Measurements from ENCODE around the gene ZFYVE27.

The ZFYVE27 gene

DNA sequence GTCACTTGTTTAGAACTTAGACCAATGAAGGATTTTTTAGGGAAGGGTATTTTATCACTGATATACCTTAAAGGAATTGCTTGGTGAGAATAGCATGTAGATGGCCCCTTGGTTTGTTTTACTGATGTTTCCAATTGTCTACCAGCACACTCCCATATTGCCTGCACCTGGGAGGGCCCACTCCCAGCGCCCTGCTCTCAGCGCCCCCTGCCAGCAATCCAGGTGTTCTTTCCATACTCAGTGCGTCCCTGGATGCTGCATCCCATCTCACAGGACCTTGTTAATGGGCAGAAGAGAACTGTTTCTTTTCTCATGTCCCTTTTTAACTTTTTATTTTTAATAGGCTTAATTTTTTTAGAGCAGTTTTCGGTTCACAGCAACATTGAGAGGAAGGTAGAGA, 59.0 kb downstream of the ZFYVE27 start:
- no peak for DNase-seq

DNA sequence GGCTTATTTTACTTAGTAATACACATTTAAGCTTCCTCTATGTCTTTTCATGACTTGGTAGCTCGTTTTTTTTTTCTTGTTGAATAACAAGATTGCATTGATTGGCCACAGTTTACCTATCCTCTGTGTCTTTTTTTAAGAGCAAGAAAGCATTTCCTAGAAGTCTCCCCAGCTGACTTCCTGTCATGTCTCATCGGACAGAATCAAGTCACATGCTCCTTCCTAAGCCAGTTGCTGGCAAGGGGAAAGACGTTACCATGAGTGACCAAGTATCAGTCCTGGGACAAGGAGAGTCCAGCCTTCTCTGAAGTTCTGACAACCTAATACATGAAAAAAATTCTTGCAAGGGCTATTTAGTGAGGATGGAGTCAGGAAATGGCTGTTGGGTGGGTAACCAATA, 59.7 kb downstream of the ZFYVE27 start:
- no peak for DNase-seq

DNA sequence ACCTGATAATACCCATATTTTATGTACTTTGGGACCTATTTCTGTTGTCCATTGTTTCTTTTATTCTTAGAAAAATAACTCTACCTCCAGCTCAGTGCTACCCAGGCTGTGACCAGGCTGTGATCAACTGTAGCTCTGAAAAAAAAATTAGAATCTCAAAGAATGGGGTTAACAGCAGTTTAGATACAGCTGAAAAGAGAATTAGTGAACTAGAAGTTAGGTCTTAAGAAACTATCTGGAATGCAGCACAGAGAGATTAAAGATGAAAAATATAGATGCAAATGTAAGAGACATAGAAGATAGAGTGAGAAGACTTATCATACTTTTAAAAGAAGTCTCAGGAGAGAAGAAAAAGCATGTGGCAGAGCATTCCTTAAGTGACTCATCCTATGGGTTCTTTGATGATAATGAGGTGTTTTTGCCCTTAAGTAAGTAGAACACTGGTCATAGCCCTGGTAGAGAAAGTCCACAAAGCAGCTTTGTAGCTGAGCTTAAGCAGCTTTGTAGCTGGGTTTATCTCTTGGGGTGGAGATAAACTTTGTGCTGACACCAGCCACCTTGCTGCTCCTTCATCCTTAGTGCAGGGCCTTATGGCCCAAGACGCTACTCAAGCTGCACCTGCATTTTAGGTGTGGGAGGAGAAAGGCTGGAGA, 62.2 kb downstream of the ZFYVE27 start:
- no peak for DNase-seq

DNA sequence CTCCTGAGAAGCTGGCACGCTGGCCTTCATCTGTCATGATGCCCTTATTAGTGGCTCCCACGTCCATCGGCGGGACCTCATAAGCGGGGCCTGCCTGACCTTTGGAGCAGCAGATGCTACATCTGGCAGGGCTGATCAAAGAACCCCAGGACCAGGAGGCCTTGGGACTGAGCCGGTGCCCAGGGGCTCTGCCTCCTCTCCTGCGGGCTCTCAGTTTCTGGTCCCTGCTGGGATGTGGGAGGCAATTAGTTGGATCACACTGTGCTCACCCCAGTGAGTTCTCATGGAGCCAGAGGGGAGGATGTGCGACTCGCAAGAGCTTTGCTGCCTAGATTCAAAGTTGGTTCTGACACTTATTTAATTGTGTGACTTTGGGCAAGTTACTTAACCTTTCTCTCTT, 63.5 kb downstream of the ZFYVE27 start:
- DNase-seq, result no peak

DNA sequence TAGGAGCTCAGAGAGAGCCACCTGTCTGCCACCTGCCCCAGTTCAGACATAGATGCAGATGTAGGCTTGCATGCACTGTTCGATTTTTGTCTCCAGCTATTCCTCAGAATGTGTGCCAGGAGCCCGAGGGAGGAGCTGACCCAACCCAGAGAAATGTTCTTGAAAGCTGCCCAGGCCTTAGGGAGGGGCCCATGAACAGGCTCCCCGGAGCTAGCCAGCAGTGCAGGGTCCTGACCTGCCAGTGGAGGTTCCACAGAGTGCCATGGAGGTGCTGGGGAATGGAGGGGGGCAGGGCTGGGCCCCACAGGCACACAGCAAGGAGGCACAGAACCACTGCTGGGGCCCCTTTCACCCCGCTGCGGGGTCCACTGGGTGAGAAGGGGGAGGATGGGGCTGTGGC, 64.5 kb downstream of the ZFYVE27 start:
- DNase-seq, result no peak

DNA sequence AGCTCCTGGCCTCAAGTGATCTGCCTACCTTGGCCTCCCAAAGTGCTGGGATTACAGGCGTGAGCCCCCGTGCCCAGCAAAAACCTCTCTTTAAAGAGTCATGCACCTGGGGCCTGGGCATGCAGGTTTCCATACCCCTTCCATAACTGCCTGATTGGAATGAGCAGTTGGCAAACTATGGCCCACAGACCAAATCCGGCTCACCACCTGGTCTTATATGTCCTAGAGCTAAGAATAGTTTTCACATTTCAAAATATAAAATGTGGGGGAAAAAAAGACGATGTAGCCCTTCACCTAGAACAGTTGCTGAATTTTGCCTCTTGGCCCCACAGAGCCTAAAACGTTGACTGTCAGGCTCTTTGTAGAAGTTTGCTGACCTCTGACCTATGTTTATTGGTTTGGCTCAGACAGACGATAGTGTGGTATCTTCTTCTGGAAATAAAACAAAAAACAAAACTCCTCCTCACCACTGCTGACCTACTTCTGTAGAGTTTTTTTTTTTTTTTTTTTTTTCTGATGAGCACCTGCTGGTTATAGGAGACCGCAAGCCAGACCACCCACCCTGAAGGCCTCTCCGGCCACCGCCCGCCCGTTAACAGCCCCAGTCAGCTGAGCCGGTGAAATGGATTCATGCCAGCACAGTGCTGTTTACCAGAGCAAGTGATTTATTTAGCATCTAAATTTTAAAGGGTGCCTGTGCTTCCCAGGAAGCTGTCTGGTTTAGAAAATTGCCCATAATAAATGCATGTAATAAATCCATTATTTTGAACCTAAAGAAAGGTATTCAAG, 68.4 kb downstream of the ZFYVE27 start:
- no peak for DNase-seq

DNA sequence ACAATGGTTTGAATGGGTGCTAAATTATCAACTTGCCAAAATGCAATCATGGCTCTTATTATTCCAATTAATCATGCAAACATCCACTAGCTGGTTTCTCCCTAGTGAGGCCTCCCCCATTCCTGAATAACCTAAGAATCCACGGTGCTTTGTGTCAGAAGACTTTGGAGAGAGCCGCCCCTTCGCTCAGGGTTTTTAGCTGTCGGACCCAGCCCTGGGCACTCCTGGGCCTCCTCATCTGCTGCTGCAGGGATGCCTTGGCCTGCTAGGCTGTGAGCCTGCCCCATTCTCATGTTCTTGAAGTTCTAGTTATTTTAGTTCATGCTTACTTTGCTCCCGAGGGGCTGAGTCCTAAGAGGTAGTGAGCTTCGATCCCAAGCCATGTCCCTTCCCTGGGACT, 69.0 kb downstream of the ZFYVE27 start:
- DNase-seq, result no peak

DNA sequence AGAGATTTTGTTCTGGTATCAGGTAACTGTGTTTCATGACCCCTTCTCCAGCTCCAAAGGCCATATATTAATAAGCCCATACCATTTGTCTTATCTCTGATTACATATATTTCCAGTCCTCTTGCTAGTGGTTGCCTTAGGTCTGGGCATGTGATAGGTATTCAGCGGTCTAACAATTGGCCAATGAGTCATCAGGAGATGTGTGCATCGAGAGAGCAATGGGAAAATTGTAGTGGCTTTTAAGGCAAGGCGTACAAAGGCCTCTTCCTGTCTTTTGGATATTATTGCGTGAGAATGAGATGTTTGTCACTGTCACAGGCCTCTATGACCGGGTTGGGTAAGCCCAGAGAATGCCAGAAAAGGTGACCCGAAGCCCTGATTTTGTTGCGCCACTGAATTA, 73.5 kb downstream of the ZFYVE27 start:
- no peak for DNase-seq

Data from bone marrow (tissue), 2 donors.